ENCODE measurements around the gene SPARCL1.

DNA sequence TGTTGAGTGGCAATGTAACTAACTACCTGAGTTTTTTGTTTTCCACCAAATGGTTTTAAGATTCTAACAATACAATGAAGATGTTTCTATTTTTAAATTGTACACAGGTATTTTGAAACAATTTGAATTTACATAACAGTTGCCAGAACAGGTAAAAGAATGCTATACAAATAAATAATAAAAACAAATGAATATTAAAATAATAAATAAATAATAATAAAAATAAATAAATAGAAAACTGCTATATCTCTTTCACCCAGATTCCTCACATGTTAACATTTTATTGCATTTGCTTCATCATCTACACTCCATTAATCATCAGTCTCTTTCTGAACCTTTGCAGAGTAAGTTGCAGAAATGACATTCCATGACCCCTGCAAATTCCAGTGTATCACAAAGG is 46.8 kb upstream of the SPARCL1 start:
- no peak for TF ChIP-seq CTCF (conservative IDR thresholded peaks at IDR 0.05; ENCODE audit: low read depth in 2 of 2)
- TF ChIP-seq POLR2AphosphoS5 (IDR thresholded peaks at IDR 0.05; ENCODE audit: low read depth), result no peak
- no peak for TF ChIP-seq EZH2 (IDR thresholded peaks at IDR 0.05; ENCODE audit: low read depth, unreplicated experiment)
- no peak for TF ChIP-seq ZNF114 (CRISPR knock-in tag; IDR thresholded peaks at IDR 0.05)
- no peak for TF ChIP-seq REST (IDR thresholded peaks at IDR 0.05; ENCODE audit: unreplicated experiment)
- TF ChIP-seq EZH2phosphoT487 (IDR thresholded peaks at IDR 0.05; ENCODE audit: unreplicated experiment), result no peak
- TF ChIP-seq CREB1 (CRISPR knock-in tag; IDR thresholded peaks at IDR 0.05; ENCODE audit: low read depth), result no peak
- TF ChIP-seq, protein P1, sequence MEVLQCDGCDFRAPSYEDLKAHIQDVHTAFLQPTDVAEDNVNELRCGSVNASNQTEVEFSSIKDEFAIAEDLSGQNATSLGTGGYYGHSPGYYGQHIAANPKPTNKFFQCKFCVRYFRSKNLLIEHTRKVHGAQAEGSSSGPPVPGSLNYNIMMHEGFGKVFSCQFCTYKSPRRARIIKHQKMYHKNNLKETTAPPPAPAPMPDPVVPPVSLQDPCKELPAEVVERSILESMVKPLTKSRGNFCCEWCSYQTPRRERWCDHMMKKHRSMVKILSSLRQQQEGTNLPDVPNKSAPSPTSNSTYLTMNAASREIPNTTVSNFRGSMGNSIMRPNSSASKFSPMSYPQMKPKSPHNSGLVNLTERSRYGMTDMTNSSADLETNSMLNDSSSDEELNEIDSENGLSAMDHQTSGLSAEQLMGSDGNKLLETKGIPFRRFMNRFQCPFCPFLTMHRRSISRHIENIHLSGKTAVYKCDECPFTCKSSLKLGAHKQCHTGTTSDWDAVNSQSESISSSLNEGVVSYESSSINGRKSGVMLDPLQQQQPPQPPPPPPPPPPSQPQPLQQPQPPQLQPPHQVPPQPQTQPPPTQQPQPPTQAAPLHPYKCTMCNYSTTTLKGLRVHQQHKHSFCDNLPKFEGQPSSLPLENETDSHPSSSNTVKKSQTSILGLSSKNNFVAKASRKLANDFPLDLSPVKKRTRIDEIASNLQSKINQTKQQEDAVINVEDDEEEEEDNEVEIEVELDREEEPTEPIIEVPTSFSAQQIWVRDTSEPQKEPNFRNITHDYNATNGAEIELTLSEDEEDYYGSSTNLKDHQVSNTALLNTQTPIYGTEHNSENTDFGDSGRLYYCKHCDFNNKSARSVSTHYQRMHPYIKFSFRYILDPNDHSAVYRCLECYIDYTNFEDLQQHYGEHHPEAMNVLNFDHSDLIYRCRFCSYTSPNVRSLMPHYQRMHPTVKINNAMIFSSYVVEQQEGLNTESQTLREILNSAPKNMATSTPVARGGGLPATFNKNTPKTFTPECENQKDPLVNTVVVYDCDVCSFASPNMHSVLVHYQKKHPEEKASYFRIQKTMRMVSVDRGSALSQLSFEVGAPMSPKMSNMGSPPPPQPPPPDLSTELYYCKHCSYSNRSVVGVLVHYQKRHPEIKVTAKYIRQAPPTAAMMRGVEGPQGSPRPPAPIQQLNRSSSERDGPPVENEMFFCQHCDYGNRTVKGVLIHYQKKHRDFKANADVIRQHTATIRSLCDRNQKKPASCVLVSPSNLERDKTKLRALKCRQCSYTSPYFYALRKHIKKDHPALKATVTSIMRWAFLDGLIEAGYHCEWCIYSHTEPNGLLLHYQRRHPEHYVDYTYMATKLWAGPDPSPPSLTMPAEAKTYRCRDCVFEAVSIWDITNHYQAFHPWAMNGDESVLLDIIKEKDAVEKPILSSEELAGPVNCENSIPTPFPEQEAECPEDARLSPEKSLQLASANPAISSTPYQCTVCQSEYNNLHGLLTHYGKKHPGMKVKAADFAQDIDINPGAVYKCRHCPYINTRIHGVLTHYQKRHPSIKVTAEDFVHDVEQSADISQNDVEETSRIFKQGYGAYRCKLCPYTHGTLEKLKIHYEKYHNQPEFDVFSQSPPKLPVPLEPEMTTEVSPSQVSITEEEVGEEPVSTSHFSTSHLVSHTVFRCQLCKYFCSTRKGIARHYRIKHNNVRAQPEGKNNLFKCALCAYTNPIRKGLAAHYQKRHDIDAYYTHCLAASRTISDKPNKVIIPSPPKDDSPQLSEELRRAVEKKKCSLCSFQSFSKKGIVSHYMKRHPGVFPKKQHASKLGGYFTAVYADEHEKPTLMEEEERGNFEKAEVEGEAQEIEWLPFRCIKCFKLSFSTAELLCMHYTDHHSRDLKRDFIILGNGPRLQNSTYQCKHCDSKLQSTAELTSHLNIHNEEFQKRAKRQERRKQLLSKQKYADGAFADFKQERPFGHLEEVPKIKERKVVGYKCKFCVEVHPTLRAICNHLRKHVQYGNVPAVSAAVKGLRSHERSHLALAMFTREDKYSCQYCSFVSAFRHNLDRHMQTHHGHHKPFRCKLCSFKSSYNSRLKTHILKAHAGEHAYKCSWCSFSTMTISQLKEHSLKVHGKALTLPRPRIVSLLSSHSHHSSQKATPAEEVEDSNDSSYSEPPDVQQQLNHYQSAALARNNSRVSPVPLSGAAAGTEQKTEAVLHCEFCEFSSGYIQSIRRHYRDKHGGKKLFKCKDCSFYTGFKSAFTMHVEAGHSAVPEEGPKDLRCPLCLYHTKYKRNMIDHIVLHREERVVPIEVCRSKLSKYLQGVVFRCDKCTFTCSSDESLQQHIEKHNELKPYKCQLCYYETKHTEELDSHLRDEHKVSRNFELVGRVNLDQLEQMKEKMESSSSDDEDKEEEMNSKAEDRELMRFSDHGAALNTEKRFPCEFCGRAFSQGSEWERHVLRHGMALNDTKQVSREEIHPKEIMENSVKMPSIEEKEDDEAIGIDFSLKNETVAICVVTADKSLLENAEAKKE (CRISPR knock-in tag; IDR thresholded peaks at IDR 0.05), result no peak
- no peak for TF ChIP-seq STAT1 (IDR thresholded peaks at IDR 0.05; ENCODE audit: unreplicated experiment)
- TF ChIP-seq JUNB (IDR thresholded peaks at IDR 0.05; ENCODE audit: unreplicated experiment), result no peak
- TF ChIP-seq, protein P2, sequence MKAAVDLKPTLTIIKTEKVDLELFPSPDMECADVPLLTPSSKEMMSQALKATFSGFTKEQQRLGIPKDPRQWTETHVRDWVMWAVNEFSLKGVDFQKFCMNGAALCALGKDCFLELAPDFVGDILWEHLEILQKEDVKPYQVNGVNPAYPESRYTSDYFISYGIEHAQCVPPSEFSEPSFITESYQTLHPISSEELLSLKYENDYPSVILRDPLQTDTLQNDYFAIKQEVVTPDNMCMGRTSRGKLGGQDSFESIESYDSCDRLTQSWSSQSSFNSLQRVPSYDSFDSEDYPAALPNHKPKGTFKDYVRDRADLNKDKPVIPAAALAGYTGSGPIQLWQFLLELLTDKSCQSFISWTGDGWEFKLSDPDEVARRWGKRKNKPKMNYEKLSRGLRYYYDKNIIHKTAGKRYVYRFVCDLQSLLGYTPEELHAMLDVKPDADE (IDR thresholded peaks at IDR 0.05), result no peak
- no peak for TF ChIP-seq NANOG (IDR thresholded peaks at IDR 0.05; ENCODE audit: borderline replicate concordance)
- no peak for TF ChIP-seq ZNF331 (CRISPR knock-in tag; IDR thresholded peaks at IDR 0.05; ENCODE audit: low read depth)
